ENCODE measurements around the gene AZIN2.
"Not testable (repeated sequence)": the region's sequence is repeated elsewhere in the genome, so short reads cannot be mapped to it uniquely, and the experiment has no call there.

Gene AZIN2

DNA sequence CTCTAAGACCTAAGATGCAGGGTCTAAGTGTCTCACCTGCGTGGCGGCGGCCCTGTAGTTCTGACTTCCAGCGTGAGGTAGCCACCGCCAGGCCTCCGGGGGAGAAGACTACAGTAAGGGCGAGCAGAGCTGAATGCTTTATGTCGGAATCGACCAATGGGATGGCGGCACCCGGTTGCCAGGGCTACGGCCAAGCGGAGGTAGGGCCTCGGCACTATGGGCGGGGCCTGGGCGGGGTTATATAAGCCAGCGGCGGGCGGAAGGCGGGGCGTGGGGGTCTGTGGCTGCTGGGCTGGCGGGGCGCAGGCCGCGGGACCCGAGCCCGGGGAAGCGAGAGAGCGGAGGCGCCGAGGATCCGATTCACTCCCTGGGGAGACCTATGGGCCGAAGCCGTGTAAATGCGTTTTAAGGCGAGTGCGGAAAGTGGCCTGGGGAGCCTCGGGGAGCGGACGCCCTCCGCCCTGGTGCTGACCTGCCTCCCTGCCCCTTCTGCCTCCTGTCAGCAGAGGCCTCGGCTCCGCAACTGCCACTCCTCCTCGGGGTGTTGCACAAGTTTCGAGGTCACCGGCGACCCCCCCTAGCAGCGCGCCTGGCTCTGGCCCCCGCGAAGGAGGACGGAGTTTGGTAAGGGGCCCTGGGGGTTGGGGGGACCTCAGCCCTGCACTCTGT lies at the start of gene AZIN2:
AZIN2 (plus strand) TSS at position 269 of the 669 bp plus-strand sequence. CDS start 1,097 bp downstream, outside the sequence.
- DNase-seq = peak; percentile 81

DNA sequence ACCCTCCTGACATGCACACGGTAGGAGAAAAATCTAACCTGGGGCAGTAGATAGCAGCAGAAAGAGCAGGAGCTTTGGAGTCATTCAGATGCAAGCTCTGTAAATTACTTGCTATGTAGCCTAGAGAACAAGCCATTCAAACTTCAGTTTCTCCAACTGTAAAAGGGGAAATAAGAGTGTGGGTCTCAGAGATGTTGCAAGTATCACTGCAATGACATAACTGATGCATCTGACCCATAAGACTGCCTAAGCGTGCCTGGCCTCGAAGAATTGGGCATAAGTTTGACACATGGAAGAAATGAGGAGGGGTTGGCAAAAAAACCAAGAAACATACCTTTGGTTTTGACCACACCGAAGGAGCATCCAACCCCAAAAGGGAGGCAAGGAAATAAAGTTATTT lies 49.4 kb upstream of the AZIN2 start:
- no peak for DNase-seq

DNA sequence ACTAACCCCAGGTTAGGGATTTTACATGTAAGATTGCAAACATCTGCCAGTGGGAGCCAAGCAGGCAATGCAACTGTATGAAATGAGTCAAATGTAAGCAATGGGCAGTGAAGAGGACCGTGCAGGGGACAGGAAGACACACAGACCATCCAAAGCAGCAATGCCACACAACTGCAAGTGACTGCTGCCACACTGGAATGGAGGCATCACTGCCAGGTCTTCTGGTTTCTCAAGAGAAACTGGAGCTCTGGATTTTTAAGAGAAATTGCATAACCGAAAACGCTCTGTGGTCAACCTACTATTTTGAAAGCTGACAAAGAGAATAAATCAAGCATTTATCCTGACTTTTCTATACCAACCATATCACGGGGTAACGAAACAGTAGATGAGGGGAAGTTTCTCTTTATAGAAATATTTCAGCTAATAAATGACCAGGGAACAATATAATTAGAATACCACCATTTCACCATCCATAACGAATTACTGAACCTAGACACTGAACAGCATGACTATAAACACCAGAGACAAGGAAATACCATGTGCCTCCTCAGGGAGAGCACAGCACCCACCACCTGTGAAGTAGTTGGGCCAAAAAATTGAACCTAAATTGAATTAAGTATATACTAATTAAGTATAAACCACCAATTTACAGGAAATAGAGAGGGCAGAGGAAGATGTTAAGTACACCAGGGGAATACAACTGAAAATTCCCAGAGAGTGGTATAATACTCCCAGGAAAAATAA lies 48.7 kb upstream of the AZIN2 start:
- no peak for DNase-seq

DNA sequence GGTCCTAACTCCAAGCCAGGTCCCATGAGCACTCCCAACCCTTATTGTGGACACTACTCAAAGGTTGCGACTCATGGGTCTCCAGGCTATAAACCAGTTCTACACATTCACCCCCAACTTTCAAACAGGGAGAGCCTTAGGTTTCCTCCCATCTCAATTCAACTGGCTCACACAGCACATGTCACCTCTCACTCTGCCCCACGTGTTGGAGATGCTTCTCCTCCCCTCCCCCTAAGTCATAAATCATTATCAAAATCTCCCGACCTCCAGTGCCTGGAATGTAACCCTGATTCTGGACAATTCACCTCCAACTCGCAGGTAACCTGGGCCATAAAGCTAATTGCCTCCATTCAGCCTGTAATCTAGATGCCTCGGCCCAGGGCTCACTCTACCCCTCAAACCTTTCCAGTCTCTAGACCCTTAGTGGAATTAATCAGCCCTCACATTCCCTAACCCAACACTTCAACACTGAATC lies 44.9 kb upstream of the AZIN2 start:
- DNase-seq = no peak

DNA sequence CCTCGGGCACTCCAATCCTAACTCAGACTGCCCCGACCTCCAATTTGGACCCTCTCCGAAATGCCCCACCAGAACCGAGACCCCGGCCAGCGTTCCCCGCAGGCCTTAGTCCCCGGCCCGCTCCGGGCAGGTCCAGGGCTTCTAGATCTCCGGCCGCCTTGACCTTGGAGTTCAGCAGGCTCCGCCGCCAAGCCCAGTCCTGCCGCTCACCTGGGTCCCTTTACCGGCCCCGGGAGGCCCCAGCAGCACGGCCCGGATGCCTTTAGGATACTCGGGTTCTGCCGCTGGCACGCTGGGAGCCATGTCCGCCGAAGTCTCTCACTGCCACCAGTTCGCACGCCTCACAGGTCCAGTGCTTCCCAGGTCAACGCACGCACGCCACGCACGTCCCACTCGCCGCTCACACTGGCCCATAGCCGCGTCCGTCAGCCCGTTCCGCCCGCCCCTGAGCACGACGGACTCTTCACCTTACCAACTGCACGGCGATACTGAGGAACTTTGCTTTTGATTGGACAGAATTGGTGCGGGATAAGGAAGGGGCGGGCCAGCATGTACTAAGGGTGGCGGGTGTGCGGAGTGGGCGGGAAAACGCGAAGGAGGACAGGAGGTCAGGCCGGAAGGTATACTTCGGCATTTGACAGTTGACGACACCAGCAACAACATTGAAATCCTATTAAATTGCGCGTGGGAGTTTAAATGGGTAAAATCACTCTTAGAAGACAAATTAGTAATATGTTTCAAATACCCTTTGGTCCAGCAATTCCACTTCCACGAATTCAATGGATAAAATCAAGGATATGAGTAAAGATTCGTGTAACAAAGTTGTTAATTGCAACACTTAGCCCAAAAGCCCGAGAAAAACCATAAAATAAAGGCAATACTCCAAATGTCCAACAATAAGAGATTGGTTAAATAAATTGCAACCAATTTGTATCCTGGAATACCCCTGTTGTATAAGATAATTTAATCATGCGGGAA lies 44.1 kb upstream of the AZIN2 start, which contains the start of gene AK2:
AK2 (minus strand) TSS at position 358 of the 978 bp plus-strand sequence; CDS start at position 303, 55 bp downstream.
- peak; percentile 87 for DNase-seq

DNA sequence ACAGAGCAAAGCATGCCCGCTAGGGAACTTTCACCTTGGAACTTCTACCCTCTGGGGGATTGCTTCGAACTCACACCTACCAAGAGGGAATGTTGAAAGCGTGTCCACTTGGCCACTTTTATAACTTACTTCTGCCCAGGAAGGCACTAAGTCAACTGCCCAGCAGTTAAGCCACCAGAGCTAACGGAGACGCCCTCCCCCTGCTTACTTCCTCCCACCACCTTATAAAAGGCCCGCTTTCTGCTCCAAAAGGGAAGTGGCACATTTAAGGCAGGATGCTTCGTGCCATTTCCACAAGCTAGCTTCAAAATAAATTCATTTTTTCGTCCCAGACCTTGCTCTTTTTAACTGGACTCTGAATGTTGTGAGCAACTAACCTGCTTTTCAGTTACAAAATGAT lies 41.1 kb upstream of the AZIN2 start:
- DNase-seq = no peak

DNA sequence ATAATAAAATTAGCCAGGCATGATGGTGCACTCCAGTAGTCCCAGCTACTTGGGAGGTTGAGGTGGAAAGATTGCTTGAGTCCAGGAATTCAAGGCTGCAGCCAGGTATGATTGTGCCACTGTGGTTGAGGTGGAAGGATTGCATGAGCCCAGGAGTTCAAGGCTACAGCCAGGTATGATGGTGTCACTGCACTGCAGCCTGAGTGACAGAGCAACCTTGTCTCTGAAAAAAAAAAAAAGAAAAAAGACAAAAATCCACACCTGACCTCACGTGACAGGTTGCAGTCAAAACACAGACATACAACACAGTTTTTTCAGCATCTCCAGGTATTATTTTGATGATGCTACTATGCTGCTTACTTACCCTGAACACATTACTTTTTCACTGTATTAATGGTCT lies 39.9 kb upstream of the AZIN2 start:
- no peak for DNase-seq

DNA sequence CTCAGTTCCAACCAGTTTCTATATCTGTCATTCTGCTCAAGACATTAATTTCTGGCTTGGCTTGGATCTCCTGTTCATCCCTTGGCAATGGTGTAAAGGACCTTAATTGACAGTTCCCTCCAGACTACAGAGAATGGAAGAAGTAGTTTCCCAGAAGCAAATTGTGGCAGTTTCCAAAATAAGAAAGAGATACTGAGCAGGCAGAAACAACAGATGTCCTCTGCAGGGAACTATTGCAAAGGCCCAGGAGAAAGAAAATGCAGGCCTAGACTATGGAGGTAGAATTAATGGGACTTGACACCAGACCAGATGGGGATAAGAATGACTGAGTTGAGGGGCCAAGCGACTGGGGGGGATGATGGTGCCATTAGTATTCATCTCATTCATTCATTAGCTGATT lies 38.1 kb upstream of the AZIN2 start:
- DNase-seq = no peak

DNA sequence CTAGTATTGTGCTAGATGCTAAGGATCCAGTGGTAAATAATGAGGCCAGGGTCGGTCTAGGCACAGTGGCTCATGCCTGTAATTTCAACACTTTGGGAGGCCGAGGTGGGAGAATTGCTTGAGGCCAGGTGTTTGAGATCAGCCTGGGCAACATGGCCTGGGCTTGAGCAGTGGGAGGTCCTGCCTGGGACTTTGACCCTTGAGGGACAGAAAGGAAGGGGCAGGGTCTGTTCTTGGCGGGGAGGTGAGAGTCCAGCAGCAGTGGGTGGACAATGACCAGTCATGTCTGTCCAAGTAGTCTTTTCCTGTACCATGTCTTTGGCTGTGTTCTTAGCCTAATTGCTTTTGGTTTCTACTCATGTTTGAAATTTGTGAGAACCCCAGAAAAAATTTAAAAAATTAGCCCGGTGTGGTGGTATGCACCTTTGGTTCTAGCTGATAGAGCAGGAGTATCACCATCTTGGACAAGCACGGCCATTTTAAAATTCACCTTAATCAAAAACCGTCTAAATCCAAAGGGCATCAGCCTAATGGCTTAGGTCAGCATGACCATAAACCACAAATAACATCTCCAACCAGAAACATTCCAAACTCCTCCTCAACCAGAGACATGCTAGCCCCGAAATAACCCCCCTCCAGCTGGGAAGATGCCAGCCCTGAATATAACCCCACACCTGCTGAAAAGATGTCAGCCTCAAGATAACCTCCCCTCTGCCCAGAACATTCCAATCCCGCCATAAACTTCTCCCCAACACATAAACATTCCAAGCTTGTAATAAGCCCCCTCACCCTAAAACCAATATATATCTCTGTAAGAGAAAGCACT lies 37.5 kb upstream of the AZIN2 start:
- DNase-seq = no peak

DNA sequence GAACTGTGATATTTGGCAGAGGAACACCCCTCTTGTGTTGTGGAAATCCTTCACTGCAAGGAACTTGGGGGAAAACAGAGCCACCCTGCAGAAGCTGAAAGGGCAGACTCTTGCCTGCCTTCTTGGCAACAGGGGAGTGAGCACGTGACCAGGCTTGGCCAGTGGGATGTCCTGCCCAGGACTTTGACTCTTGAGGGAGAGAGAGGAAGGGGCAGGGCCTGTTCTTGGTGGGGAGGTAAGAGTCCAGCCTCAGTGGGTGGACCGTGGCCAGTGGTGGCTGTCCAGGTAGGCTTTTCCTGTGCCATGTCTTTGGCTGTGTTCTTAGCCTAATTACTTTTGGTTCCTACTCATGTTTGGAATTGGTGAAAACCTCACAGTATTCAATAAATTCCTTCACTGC lies 35.7 kb upstream of the AZIN2 start:
- no peak for DNase-seq

DNA sequence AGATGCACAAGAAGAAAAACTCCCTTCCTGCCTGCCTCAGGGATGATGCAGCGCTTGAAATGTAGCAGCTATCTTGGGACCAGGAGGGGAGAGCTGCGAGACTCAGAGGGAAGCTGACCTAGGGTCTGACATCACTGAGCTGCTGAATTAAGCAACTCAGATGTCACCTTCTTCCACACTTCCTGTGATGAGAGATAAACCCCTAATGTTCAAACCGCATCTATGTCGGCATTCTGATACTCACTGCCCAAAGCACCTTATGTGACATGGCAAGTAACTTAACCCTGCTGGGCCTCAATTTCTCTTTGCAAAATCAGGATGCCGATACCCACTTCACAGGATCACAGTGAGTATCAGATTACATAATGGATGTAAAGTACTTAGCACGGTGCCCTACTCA lies 35.1 kb upstream of the AZIN2 start:
- DNase-seq = no peak

DNA sequence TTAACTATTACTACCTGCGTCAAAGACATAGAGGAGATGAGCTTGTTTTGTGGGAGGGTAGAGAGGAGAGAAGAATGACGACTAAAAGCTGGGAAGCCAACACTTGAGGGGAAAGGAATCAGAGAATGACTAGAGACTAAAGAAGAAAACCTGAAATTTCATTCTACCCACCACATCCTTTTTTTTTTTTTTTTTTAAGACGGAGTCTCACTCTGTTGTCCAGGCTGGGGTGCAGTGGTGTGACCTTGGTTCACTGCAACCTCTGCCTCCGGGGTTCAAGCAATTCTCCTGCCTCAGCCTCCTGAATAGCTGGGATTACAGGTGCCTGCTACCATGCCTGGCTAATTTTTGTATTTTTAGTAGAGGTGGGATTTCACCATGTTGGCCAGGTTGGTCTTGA lies 34.7 kb upstream of the AZIN2 start:
- not testable (repeated sequence) for DNase-seq

DNA sequence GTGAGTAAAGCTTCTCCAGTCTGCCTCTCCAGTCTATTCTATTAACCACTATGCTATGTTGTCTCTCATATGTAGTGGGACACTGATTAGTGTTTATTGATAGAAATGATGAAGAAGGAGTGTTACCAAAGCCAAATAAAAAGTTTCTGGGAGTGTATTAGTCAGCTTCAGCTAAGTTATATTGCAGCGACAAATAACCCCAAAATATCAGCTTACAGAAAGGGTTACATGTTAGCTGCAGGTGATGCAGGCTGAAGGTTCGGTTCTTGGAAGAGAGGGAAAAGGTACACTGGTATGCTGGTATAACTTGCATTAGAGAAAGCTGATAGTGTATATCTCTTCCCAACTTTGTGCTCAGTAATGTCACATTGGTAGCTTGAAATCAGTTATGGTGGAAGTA lies 33.7 kb upstream of the AZIN2 start:
- no peak for DNase-seq

DNA sequence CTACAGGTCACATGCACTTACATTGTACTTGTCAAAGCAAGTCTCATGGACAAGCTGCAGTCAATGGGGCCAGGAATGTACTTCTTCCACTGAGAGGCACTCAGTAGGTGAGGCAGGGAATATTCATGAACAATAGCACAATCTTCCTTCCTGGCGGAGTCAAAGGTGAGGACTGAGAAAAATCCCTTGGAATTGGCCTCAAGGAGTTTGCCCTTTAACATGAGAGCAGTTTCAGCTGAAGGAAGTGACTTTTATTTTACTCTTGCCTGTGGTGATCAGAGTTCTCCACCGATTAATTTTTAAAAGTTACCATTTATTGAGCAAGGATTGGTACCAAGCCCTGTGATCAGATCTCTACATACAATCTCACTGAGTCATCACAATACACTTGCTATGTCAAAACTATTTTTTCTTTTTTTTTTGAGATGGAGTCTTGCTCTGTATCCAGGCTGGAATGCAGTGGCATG lies 33.1 kb upstream of the AZIN2 start:
- DNase-seq = no peak

DNA sequence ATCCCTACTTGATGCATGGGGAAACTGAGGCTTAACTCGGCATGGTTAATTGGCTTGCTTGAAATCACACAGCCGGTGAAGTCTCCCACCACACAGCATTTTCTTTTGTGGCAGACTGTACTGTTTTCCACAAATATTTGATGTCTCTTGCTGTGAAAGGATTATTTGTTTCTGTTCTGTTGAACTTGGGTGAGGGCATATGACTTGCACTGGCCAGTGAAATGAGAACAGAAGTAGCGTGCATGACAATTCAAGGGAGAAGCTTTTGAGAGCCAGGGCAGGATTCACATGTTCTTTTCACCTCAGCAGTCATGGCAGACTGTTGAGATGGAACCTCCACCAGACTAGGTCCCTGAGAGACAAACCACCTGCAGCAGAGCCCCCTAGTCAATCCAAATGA lies 32.5 kb upstream of the AZIN2 start:
- no peak for DNase-seq

DNA sequence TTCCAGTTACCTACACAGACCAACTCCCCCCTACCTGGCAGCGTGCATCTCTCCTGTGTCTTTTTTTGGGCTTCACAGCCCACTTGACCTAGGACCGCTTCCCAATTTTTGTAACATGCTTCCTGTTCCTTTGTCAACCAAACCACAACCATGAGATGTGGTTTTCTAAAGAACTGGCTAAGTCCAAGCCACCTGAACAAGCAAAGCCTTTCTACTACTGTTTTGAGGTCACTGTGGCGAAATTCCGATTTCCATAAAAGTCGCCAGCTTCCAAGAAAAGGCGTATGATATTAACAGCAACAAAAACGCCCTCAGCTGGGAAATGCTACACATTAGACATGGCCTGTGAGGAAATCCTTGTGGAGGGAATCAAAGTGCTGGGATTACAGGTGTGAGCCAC lies 31.6 kb upstream of the AZIN2 start:
- DNase-seq = no peak

DNA sequence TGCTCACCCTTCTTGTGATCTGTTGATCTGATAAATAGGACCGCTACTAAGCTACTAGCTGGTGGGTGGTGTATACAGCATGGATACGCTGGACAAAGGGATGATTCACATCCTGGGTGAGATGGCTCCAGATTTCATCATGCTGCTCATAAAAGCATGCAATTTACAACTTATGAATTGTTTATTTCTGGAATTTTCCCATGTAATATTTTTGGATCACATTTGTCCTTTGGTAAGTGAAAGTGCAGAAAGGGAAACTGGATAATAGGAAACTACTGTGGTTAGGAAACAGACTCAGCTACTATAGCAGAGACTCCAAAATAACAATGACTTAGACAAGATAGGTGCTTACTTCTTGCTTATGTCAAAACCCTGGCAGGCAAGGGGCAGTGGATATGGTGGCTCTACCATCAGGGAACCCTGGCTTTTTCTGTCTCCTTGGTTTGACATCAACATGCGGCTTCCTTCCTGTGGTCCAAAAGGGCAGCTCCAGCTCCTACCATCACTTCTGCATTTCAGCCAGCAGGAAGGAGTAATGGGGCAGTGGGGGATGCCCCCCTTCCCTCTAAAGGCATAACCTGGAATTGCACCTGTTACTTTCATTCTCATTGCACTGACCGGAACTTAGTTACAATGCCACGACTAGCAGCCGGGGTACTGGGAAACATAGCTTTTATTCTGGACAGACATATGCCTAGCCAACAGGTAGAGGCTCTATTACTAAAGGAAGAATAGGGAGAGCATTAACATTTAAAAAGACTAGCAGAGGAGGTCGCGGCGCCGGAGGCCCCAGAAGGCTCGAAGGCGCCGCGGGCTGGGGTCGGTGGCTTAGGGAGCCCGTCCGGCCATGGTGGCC lies 30.5 kb upstream of the AZIN2 start:
- no peak for DNase-seq

DNA sequence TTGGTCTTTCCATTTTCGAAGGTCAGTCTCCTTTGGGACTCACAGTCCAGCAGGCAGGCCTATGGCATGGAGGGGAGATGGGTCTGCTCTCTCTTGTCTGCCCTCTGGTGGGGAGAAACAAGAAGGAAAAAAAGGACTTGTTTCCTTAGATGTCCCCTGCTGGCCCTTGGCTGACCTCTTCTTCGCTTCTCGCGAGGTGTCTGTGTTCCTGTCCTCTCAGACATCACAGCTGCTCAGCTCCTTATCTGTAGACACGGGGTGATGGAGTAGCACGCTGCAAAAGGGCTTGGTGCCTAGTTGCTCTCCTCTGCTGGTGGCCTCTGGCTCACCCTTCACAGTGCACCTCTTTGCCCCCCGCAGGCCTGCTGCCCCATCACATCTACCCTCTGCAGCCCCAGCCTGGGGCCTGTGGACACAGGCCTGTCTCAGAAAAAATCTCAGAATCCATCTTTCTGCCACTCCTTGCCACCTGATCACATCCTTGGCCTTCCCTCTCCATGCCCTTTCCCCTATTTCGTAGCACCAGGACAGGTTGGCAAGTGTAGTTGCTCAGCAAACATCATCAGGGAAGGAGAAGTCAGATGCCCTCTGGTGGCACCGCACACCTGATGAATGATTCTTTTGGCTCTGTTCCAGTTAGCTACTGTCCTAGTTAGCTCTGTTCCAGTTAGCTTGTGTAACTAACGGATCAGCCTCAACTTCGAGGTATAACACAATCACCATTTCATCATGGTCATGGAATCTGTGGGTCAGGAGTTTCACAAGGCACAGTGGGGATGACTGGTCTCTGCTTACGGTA lies 25.5 kb upstream of the AZIN2 start:
- DNase-seq = no peak

DNA sequence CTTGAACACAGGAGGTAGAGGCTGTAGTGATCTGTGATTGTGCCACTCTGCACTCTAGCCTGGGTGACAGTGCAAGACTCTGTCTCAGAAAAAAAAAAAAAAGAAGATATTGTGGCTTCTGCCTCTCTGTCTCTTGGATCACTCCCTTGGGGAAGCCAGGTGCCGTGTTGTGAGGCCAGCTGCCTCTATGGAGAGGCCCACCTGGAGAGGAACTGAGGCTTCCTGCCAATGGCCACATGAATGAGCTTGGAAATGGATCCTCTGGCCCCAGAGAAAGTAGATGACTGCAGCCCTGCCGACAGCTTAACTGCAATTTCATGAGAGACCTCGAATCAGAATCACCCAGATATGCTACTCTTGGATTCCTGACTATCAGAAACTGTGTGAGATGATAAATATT lies 24.5 kb upstream of the AZIN2 start:
- no peak for DNase-seq

DNA sequence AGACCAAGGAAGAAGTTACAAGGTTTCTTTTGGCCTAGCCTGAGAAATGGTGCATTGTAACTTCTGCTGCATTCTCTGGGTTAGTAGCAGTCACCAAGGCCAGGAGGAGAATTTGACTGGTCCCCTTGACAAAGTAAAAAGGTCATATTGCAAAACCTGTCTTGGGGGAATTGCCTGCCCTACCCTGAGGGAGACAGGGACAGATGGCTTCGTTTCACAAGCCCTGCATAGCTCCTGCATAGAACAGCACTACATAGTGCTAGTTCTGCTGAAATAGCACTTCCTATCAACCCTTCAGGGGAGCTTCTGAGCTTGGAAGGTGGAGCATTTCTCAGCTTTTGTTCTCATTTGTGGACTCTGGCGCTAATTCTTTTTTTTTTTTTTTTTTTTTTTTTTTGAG lies 23.9 kb upstream of the AZIN2 start:
- DNase-seq = no peak
